Renal cortex interstitium (tissue), 11 donors: ENCODE measurements around the gene SEC14L2. TPM values are rescaled to one million over a fixed set of nuclear protein-coding genes. Genes with fewer than 3 reads are reported as not detected.

Experiments used
- DNase-seq, 11 donors: peaks; one replicate each; pipeline ENCODE4 v3.0.0-alpha.2; 2013; ENCODE audit warnings: low read depth in 9 of 11, low spot score in 4 of 11; ENCODE audit errors: extremely low read depth in 1 of 11
- polyA plus RNA-seq, 3 donors: library from polyadenylated mRNA; unstranded; fragments of 120-200 nt; gene quantifications; one replicate each; pipeline ENCODE4 v1.2.1, GENCODE V29; 2013; ENCODE audit not compliant: insufficient read length in 3 of 3

Gene SEC14L2
- polyA plus RNA-seq, 3 donors, result 4.9 to 10.3 (median 6.2) TPM

- DNase-seq, result no peak
Measured at GRCh38 chr22:30471616-30472318, 74.9 kb downstream of the SEC14L2 start, which contains the start of gene SEC14L3. TSS of gene SEC14L3 (minus strand) at chr22:30472017. CDS start at chr22:30471958, 59 bp downstream.

GRCh38 chr22:30472994-30473720, 76.3 kb downstream of the SEC14L2 start:
- no peak for DNase-seq

GRCh38 chr22:30474121-30474520, 77.3 kb downstream of the SEC14L2 start:
- DNase-seq, result no peak

Other genes starting within 250 kb of the SEC14L2 start
- 1 to 10 TPM; 1.7 to 2.9 (median 2.3) TPM for gene LIF, start 150.3 kb upstream of the SEC14L2 start, polyA plus RNA-seq
- gene OSM, start 130.2 kb upstream of the SEC14L2 start, polyA plus RNA-seq, result under 1 TPM; 0.10 to 0.45 (median 0.37) TPM
- gene CASTOR1, start 107.5 kb upstream of the SEC14L2 start, polyA plus RNA-seq, result 10 to 100 TPM in 2 of 3 donors, 1 to 10 TPM in 1; 7.6 to 13.2 (median 13.0) TPM
- 10 to 100 TPM in 2 of 3 donors, 1 to 10 TPM in 1; 9.3 to 19.3 (median 15.9) TPM for gene TBC1D10A, start 70.1 kb upstream of the SEC14L2 start, polyA plus RNA-seq
- gene SF3A1, start 40.1 kb upstream of the SEC14L2 start, polyA plus RNA-seq, result 100 to 1,000 TPM; 137 to 159 (median 156) TPM
- gene CCDC157, start 40.0 kb upstream of the SEC14L2 start, polyA plus RNA-seq, result 10 to 100 TPM in 1 of 3 donors, 1 to 10 TPM in 2; 5.6 to 10.1 (median 6.9) TPM
- 10 to 100 TPM; 16.8 to 24.8 (median 23.7) TPM for gene RNF215, start 9.6 kb upstream of the SEC14L2 start, polyA plus RNA-seq
- 10 to 100 TPM in 2 of 3 donors, 1 to 10 TPM in 1; 9.9 to 15.1 (median 14.8) TPM for gene MTFP1, start 28.8 kb downstream of the SEC14L2 start, polyA plus RNA-seq
- gene SEC14L3, start 75.0 kb downstream of the SEC14L2 start, polyA plus RNA-seq, result under 1 TPM in 1 of 3 donors, not detected in 2; 0.04 TPM
- 1 to 10 TPM in 1 of 3 donors, under 1 TPM in 2; 0.70 to 1.1 (median 0.70) TPM for gene SEC14L4, start 108.7 kb downstream of the SEC14L2 start, polyA plus RNA-seq
- 10 to 100 TPM in 1 of 3 donors, 1 to 10 TPM in 2; 9.0 to 14.5 (median 9.0) TPM for gene SEC14L6, start 149.7 kb downstream of the SEC14L2 start, polyA plus RNA-seq
- gene GAL3ST1, start 177.6 kb downstream of the SEC14L2 start, polyA plus RNA-seq, result 10 to 100 TPM; 21.8 to 33.0 (median 32.0) TPM
- 10 to 100 TPM; 75.6 to 80.6 (median 77.4) TPM for gene PES1, start 194.9 kb downstream of the SEC14L2 start, polyA plus RNA-seq
- gene TCN2, start 210.2 kb downstream of the SEC14L2 start, polyA plus RNA-seq, result 10 to 100 TPM; 56.6 to 64.8 (median 56.7) TPM
- gene SLC35E4, start 238.8 kb downstream of the SEC14L2 start, polyA plus RNA-seq, result 1 to 10 TPM; 1.8 to 2.0 (median 2.0) TPM